Fibroblast of mammary gland (primary cell): ENCODE data around the gene MPND.
"Not testable (repeated sequence)": the region's sequence is repeated elsewhere in the genome, so short reads cannot be mapped to it uniquely, and the experiment has no call there.

Experiments
- DNase-seq: peaks from one replicate; pipeline ENCODE4 v3.0.0-alpha.2; 2010; ENCODE audit warnings: low read depth
- H3K4me3 ChIP-seq: 2 replicates; pipeline ENCODE4 v1.5.1; 2011; ENCODE audit warnings: low read depth, mild to moderate bottlenecking, low read length, moderate library complexity; ENCODE audit not compliant: control insufficient read depth
- TF ChIP-seq, protein P1 (sequence below): conservative IDR thresholded peaks from 2 replicates; pipeline ENCODE4 v1.5.1; 2011; ENCODE audit warnings: low read depth, low read length, inconsistent platforms; ENCODE audit not compliant: control insufficient read depth, insufficient read depth

The MPND gene

DNA sequence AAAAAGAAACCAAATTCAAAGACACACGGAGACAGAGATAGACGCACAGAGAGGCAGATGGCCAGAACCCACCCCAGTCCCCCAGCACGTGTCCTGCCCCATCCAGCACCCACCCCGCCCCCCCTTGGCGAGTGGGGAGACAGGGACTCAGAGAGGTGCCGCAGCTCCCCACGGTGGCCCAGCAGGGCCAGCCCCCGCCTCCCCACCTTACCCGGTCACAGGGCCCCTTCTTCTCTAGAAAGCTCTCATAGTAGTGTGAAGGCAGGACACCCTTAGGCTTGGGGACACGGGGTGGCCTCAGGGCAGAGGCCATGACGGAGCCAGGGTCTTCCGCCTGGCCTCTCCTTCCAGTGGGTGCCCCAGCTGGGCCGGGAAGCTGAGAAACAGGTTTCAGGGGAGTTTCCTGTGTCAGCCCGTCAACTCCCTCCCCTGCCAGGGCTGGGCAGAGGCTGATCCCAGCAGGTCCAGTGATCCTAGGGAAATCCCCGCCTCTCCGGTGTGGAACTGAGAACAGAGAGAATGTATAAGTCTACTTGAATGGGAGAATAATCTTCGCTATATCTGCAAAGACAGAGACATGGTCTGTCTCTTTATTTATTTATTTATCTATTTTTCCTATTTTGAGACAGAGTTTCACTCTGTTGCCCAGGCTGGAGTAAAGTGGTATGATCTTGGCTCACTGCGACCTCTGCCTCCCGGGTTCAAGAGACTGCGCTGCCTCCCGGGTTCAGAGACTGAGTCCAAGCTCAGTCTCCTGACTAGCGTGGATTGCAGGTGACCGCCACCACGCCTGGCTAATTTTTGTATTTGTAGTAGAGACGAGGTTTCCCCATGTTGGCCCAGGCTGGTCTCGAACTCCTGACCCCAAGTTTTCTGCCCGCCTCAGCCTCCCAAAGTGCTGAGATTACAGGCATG is 4.7 kb upstream of the MPND start, which contains the start of gene STAP2:
STAP2 (minus strand) TSS at position 387 of the 915 bp plus-strand sequence; CDS start at position 313, 74 bp downstream.
- no peak for DNase-seq
- TF ChIP-seq, protein P1, sequence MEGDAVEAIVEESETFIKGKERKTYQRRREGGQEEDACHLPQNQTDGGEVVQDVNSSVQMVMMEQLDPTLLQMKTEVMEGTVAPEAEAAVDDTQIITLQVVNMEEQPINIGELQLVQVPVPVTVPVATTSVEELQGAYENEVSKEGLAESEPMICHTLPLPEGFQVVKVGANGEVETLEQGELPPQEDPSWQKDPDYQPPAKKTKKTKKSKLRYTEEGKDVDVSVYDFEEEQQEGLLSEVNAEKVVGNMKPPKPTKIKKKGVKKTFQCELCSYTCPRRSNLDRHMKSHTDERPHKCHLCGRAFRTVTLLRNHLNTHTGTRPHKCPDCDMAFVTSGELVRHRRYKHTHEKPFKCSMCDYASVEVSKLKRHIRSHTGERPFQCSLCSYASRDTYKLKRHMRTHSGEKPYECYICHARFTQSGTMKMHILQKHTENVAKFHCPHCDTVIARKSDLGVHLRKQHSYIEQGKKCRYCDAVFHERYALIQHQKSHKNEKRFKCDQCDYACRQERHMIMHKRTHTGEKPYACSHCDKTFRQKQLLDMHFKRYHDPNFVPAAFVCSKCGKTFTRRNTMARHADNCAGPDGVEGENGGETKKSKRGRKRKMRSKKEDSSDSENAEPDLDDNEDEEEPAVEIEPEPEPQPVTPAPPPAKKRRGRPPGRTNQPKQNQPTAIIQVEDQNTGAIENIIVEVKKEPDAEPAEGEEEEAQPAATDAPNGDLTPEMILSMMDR: no peak
- peak within 1 kb of the TSS; percentile 25 for H3K4me3 ChIP-seq

DNA sequence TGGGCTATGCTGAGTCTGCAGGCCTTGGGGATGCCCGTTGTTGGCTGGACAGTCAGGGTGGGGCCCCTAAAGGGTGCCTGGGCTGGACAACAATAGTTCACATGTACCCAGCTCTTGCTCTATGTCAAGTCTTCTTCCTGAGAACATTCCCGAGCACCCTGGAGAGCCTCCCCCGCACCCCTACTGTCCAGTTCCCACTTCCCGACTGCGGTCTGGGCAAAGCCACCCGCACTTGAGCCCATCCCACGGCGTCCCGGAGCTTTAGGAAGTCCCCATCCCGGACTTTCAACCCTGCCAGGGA is 1.1 kb upstream of the MPND start:
- TF ChIP-seq, protein P1: no peak
- DNase-seq: peak; percentile 57

DNA sequence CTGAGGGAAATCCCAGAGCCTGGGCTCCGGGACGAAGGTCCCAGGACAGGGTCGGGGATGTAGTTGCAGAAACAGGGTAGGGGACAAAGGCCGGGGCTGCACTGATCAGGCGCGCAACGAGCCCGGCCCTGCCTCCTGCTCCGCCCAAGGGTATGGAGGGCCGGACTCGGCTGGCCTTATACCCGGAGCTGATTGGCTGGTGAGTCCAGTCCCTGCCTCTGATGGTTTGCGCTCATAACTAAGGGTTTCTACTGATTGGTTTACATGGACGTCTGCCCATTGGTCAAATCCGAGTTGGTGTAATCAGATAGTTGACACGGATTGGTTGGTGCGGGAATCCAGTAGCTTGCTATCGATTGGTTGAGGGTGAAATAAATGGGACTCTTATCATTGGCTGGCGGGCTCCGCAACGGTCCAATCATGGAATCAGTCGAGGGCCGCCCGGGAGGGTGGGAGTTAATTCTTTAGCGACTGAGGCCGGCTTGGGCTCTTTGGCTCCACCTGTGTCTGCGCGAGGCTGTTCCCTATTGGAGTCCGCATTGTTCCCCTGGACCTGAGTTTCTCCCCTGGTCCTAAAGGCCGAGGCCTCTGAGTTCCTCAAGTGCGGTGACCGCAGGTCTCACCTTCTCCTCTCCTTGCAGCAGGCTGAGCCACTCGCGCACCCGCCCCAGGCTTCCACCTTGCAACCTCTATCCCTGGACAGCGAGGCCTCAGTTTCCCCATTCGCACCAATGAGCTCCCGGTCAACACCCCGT is 570 bp upstream of the MPND start:
- DNase-seq: peak; percentile 100
- H3K4me3 ChIP-seq: peak overlapping the region; percentile 74
- TF ChIP-seq, protein P1: peak; percentile 28

More for the DNA sequence above, 1.1 kb upstream of the MPND start:
- peak overlapping the region; percentile 64 for H3K4me3 ChIP-seq

DNA sequence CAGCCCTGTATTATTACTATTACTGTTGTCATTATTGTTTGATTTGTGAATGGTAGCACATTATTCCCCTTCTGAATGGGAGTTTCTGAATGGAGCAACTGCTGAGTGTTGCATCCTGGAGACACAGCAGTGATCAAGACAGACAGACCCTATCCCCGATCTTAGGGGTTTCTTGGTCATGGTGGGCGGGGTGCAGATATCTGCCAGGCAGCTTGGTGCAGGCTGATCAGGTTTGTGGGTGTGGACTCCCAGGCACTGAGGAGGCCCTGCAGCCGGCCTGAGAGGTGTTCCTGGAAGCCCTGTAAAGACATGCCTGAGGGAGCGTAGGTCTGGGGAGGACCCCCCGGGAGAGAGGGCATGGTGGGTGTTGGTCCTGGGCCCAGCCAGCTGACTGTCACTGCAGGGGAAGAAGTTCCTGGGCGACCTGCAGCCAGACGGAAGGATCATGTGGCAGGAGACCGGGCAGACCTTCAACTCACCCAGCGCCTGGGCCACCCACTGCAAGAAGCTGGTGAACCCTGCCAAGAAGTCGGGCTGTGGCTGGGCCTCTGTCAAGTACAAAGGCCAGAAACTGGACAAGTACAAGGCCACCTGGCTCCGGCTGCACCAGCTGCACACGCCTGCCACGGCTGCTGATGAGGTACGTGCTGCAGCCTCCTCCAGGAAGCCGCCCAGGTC is 2.1 kb downstream of the MPND start:
- H3K4me3 ChIP-seq: no peak overlapping the region
- DNase-seq: no peak
- TF ChIP-seq, protein P1: no peak

DNA sequence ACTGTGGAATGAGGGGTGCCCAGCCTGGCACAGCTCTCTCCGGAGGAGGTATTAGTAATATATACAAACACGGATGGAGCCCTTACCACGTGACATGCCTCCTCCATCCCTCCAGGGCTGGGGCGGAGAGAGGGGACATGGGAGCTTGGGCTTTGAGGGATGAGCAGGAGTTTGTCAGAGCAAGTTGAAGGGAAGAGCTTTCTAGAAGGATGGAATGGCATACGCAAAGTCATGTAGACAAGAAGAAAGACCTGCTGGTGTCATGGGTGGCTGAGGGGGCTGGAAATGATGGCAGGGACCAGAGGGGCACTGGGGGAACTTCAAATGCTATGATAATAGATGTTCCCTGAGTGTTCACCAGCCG is 2.6 kb downstream of the MPND start:
- TF ChIP-seq, protein P1: no peak
- DNase-seq: no peak
- no peak overlapping the region for H3K4me3 ChIP-seq

DNA sequence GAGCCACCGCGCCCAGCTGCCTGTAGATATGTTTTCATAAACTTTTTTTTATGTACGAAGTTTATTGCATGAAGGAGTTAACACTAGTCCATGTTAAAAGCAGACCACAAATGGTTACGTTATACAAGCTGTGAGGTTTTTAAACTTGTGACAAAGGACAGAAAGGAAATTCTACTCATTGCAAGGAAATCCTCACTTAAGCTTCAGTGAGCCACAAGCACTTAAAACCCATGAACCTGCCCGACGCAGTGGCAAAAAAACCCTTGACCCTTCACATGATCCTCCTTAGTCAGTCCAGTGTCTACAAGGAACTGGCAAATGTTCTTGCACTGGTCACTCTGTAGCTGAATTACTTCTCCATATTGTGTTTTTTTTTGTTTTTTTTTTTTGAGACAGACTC is 4.2 kb downstream of the MPND start:
- TF ChIP-seq, protein P1: no peak
- no peak overlapping the region for H3K4me3 ChIP-seq
- no peak for DNase-seq

DNA sequence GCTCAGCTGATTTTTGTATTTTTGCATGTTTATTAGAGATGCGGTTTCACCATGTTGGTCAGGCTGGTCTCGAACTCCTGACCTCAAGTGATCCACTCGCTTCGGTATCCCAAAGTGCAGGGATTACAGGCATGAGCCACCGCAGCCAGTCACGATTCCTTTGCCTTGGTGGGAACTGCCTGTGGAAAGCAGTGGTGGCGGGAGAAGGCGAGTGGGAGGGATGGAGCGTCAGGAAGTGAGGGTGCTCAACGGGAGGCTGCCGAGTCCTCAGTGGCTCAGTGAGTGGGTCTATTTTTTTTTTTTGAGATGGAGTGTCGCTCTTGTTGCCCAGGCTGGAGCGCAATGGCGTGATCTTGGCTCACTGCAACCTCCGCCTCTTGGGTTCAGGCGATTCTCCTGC is 5.9 kb downstream of the MPND start:
- not testable (repeated sequence) for H3K4me3 ChIP-seq, DNase-seq
